OCI-LY1 (cell line): ENCODE data around the gene MOCS2.

Experiments
- H2AFZ ChIP-seq: fragments of 200-600 bp; sonication (generic), shearing (Covaris generic); 2 replicates; pipeline ENCODE4 v1.6.0; 2014; ENCODE audit warnings: antibody characterized with exemption, mild to moderate bottlenecking, low read length
- H3F3A ChIP-seq: fragments of 200-600 bp; sonication (generic), shearing (Covaris generic); 2 replicates; pipeline ENCODE4 v1.6.0; 2014; ENCODE audit warnings: mild to moderate bottlenecking, antibody characterized with exemption, low read length, moderate library complexity; ENCODE audit not compliant: insufficient read depth
- H3K27ac ChIP-seq: fragments of 200-600 bp; sonication (generic); 2 replicates; pipeline ENCODE4 v1.5.1; 2014; ENCODE audit warnings: low read length, mixed run types, mild to moderate bottlenecking, low read depth; ENCODE audit not compliant: poor library complexity, severe bottlenecking
- H3K27me3 ChIP-seq: fragments of 200-600 bp; sonication (generic); 2 replicates; pipeline ENCODE4 v1.6.0; 2014; ENCODE audit warnings: antibody characterized with exemption, mild to moderate bottlenecking, low read length, moderate library complexity; ENCODE audit not compliant: insufficient read depth
- H3K36me3 ChIP-seq: fragments of 200-600 bp; sonication (generic); 2 replicates; pipeline ENCODE4 v1.6.1; 2014; ENCODE audit warnings: mild to moderate bottlenecking, antibody characterized with exemption, low read length, moderate library complexity, mixed read lengths; ENCODE audit not compliant: insufficient read depth
- H3K4me1 ChIP-seq: fragments of 200-600 bp; sonication (generic); 2 replicates; pipeline ENCODE4 v1.5.1; 2014; ENCODE audit warnings: mild to moderate bottlenecking, low read length, moderate library complexity; ENCODE audit not compliant: insufficient read depth, severe bottlenecking
- H3K4me2 ChIP-seq: fragments of 200-600 bp; sonication (generic), shearing (Covaris generic); 2 replicates; pipeline ENCODE4 v1.6.1; 2014; ENCODE audit warnings: low read length
- H3K4me3 ChIP-seq: fragments of 200-600 bp; sonication (generic); 2 replicates; pipeline ENCODE4 v1.5.1; 2014; ENCODE audit warnings: low read length, low read depth, mild to moderate bottlenecking, mixed read lengths; ENCODE audit not compliant: poor library complexity, severe bottlenecking
- H3K79me2 ChIP-seq: fragments of 200-600 bp; shearing (Covaris generic); 2 replicates; pipeline ENCODE4 v1.6.1; 2016; ENCODE audit warnings: mixed run types, low read length, mixed read lengths; ENCODE audit not compliant: insufficient read depth
- H3K9ac ChIP-seq: fragments of 200-600 bp; sonication (generic), shearing (Covaris generic); 2 replicates; pipeline ENCODE4 v1.6.1; 2014; ENCODE audit warnings: mild to moderate bottlenecking, low read length, mixed read lengths
- H3K9me2 ChIP-seq: fragments of 200-600 bp; sonication (generic), shearing (Covaris generic); 2 replicates; pipeline ENCODE4 v1.6.1; 2014; ENCODE audit warnings: low read depth, mild to moderate bottlenecking, low read length, mixed read lengths
- H3K9me3 ChIP-seq: fragments of 200-600 bp; shearing (Covaris generic); 2 replicates; pipeline ENCODE4 v1.6.1; 2014; ENCODE audit warnings: low read length, mixed read lengths
- H4K20me1 ChIP-seq: fragments of 200-600 bp; sonication (generic), shearing (Covaris generic); 2 replicates; pipeline ENCODE4 v1.6.0; 2016; ENCODE audit warnings: mild to moderate bottlenecking, low read length; ENCODE audit not compliant: insufficient read depth
- CTCF ChIP-seq: fragments of 200-600 bp; sonication (generic), shearing (Covaris generic); IDR thresholded peaks from 2 replicates; pipeline ENCODE4 v1.5.1; 2017; ENCODE audit warnings: mild to moderate bottlenecking, antibody characterized with exemption, low read length, moderate library complexity, mixed read lengths
- EZH2 ChIP-seq: fragments of 200-600 bp; sonication (generic), shearing (Covaris generic); IDR thresholded peaks from 2 replicates; pipeline ENCODE4 v1.8.0; 2017; ENCODE audit warnings: borderline replicate concordance, mixed run types, mild to moderate bottlenecking, antibody characterized with exemption, low read length, moderate library complexity, mixed read lengths

MOCS2 gene

GRCh38 chr5:53110156-53110555, 599 bp upstream of the MOCS2 start:
- Histone ChIP-seq H3K36me3 (peaks cover 27% of the 10 kb centered on the region), H3K27ac (peak overlapping the region; percentile 34), H3K4me1 (peaks cover 27% of the 10 kb centered on the region), H2AFZ (peak overlapping the region; percentile 92), H3K9ac (peak overlapping the region; percentile 90), H3K27me3 (no peaks in the 10 kb centered on the region), H4K20me1 (no peaks in the 10 kb centered on the region), H3K9me3 (peaks cover 4% of the 10 kb centered on the region; the same call in 1 of the 2 replicates), H3K79me2 (no peaks in the 10 kb centered on the region), H3K4me2 (peak overlapping the region; percentile 99), H3K9me2 (no peaks in the 10 kb centered on the region), H3F3A (no peaks in the 10 kb centered on the region), H3K4me3 (peak overlapping the region; percentile 87)
- no peak for TF ChIP-seq EZH2
- no peak for TF ChIP-seq CTCF

GRCh38 chr5:53109056-53109442, 508 bp downstream of the MOCS2 start:
- H3K36me3 ChIP-seq = peaks cover 36% of the 10 kb centered on the region
- no peaks in the 10 kb centered on the region for H4K20me1 ChIP-seq
- no peak overlapping the region for H3K27ac ChIP-seq
- H3K27me3 ChIP-seq = no peaks in the 10 kb centered on the region
- peak overlapping the region; percentile 87 for H3K4me3 ChIP-seq
- no peaks in the 10 kb centered on the region for H3F3A ChIP-seq
- TF ChIP-seq CTCF (no peak), EZH2 (no peak)
- H3K4me1 ChIP-seq = peaks cover 27% of the 10 kb centered on the region
- H3K9ac ChIP-seq = peak overlapping the region; percentile 90
- peaks cover 4% of the 10 kb centered on the region; the same call in 1 of the 2 replicates for H3K9me3 ChIP-seq
- H2AFZ ChIP-seq = peak overlapping the region; percentile 96; the same call in 1 of the 2 replicates
- peak overlapping the region; percentile 99 for H3K4me2 ChIP-seq
- H3K79me2 ChIP-seq = no peaks in the 10 kb centered on the region
- H3K9me2 ChIP-seq = no peaks in the 10 kb centered on the region

- peaks cover 25% of the 10 kb centered on the region for H3K4me1 ChIP-seq
- H4K20me1 ChIP-seq = no peaks in the 10 kb centered on the region
- no peak overlapping the region for H3K4me3 ChIP-seq
- H3K9ac ChIP-seq = no peak overlapping the region
- H3F3A ChIP-seq = no peaks in the 10 kb centered on the region
- TF ChIP-seq CTCF (no peak), EZH2 (no peak)
- H3K9me3 ChIP-seq = no peaks in the 10 kb centered on the region
- peaks cover 55% of the 10 kb centered on the region for H3K36me3 ChIP-seq
- no peak overlapping the region for H2AFZ ChIP-seq
- H3K27me3 ChIP-seq = no peaks in the 10 kb centered on the region
- no peak overlapping the region for H3K27ac ChIP-seq
- H3K9me2 ChIP-seq = no peaks in the 10 kb centered on the region
- H3K79me2 ChIP-seq = no peaks in the 10 kb centered on the region
- no peak overlapping the region for H3K4me2 ChIP-seq
Measured at GRCh38 chr5:53105611-53106300, 3.8 kb downstream of the MOCS2 start.
